Vagina (tissue), 2 donors: ENCODE results near the gene ALDH4A1. TPM values are rescaled to one million over a fixed set of nuclear protein-coding genes. Genes with fewer than 3 reads are reported as not detected.

Experiments
- DNase-seq, 2 donors: peaks; one replicate each; pipeline ENCODE4 v3.0.0-alpha.2; 2017; ENCODE audit errors: extremely low spot score in 2 of 2
- H3K27ac ChIP-seq: fragments of 200-600 bp; sonication (generic); one replicate; pipeline ENCODE4 v1.5.1; 2019
- H3K27me3 ChIP-seq: fragments of 200-600 bp; sonication (generic); one replicate; pipeline ENCODE4 v1.5.1; 2019
- H3K36me3 ChIP-seq, 2 donors: fragments of 200-600 bp; sonication (generic); one replicate each; pipeline ENCODE4 v1.5.1; 2017 to 2019
- H3K4me1 ChIP-seq: fragments of 200-600 bp; sonication (generic); one replicate; pipeline ENCODE4 v1.5.1; 2019
- H3K4me3 ChIP-seq, 2 donors: fragments of 200-600 bp; sonication (generic); 1 replicate in 1 of 2; 2 replicates in 1 of 2; pipeline ENCODE4 v1.5.1; 2016 to 2019
- H3K9me3 ChIP-seq: fragments of 200-600 bp; sonication (generic); one replicate; pipeline ENCODE4 v1.5.1; 2019
- CTCF ChIP-seq, 3 experiments: fragments of 450-650 bp in 2 of 3; fragments of 200-600 bp in 1 of 3; sonication (generic) in 1 of 3; IDR thresholded peaks; one replicate each; pipeline ENCODE4 v1.5.1; 2017 to 2019; ENCODE audit warnings: antibody characterized with exemption in 3 of 3, mild to moderate bottlenecking in 2 of 3, moderate library complexity in 2 of 3
- POLR2A ChIP-seq, 2 donors: fragments of 450-650 bp; IDR thresholded peaks; one replicate each; pipeline ENCODE4 v1.6.1; 2017; ENCODE audit warnings: antibody characterized with exemption in 2 of 2, mild to moderate bottlenecking in 2 of 2, moderate library complexity in 2 of 2
- POLR2AphosphoS5 ChIP-seq, 2 donors: sonication (generic); formaldehyde crosslinking; IDR thresholded peaks; one replicate each; pipeline ENCODE4 v1.9.0; 2017; ENCODE audit warnings: antibody characterized with exemption in 2 of 2, mild to moderate bottlenecking in 2 of 2, low read depth in 1 of 2; ENCODE audit not compliant: insufficient read depth in 1 of 2
- intact Hi-C: fragments of 100-400 bp; cut with DNase I; formaldehyde crosslinking; loops from one replicate; pipeline ENCODE4 v1.15.1; 2023
- total RNA-seq: library from RNA; depleted of rRNA; stranded (reverse); fragments of >200 nt; gene quantifications from one replicate; pipeline ENCODE4 v1.2.3, GENCODE V29; 2016

The ALDH4A1 gene
- total RNA-seq, 1 donor from 2014 or later: 39.5 TPM

- H3K36me3 ChIP-seq: no peaks in the 10 kb centered on the region
- DNase-seq: no peak
Observed at GRCh38 chr1:18859560-18859959, 42.8 kb downstream of the ALDH4A1 start, which contains the start of gene TAS1R2. TSS of gene TAS1R2 (minus strand) at chr1:18859660. CDS start at chr1:18859660, 0 bp downstream.

GRCh38 chr1:18858070-18858688 lies 44.2 kb downstream of the ALDH4A1 start:
- intact Hi-C loops: no loop called here
- Histone ChIP-seq H3K36me3 (no peaks in the 10 kb centered on the region), H3K27ac (no peak overlapping the region), H3K4me1 (no peaks in the 10 kb centered on the region), H3K4me3 (no peak overlapping the region), H3K27me3 (no peaks in the 10 kb centered on the region), H3K9me3 (no peaks in the 10 kb centered on the region)
- no peak for DNase-seq
- no peak for TF ChIP-seq POLR2A (IDR thresholded peaks at IDR 0.05)
- TF ChIP-seq POLR2AphosphoS5 (IDR thresholded peaks at IDR 0.05; ENCODE audit: insufficient read depth in 1 of 2, low read depth in 1 of 2): no peak
- TF ChIP-seq CTCF (IDR thresholded peaks at IDR 0.05): no peak

More at GRCh38 chr1:18859560-18859959, 42.8 kb downstream of the ALDH4A1 start, which contains the start of gene TAS1R2:
- Histone ChIP-seq H3K4me1 (no peaks in the 10 kb centered on the region), H3K9me3 (no peaks in the 10 kb centered on the region), H3K27me3 (no peaks in the 10 kb centered on the region), H3K4me3 (no peak within 1 kb of the TSS), H3K27ac (no peak within 1 kb of the TSS)
- intact Hi-C loops: no loop called here
- TF ChIP-seq POLR2A (IDR thresholded peaks at IDR 0.05): no peak
- no peak for TF ChIP-seq POLR2AphosphoS5 (IDR thresholded peaks at IDR 0.05; ENCODE audit: insufficient read depth in 1 of 2, low read depth in 1 of 2)
- no peak for TF ChIP-seq CTCF (IDR thresholded peaks at IDR 0.05)

- intact Hi-C loops: no loop called here
- Histone ChIP-seq H3K4me3 (no peak overlapping the region), H3K9me3 (no peaks in the 10 kb centered on the region), H3K27me3 (no peaks in the 10 kb centered on the region), H3K4me1 (no peaks in the 10 kb centered on the region), H3K27ac (no peak overlapping the region), H3K36me3 (no peaks in the 10 kb centered on the region)
- TF ChIP-seq POLR2AphosphoS5 (IDR thresholded peaks at IDR 0.05; ENCODE audit: insufficient read depth in 1 of 2, low read depth in 1 of 2) (no peak), CTCF (IDR thresholded peaks at IDR 0.05) (no peak), POLR2A (IDR thresholded peaks at IDR 0.05) (no peak)
- no peak for DNase-seq
Observed at GRCh38 chr1:18856435-18856834, 45.9 kb downstream of the ALDH4A1 start.

GRCh38 chr1:18855573-18855972 lies 46.8 kb downstream of the ALDH4A1 start:
- Histone ChIP-seq H3K4me1 (no peaks in the 10 kb centered on the region), H3K36me3 (no peaks in the 10 kb centered on the region), H3K27ac (no peak overlapping the region), H3K9me3 (no peaks in the 10 kb centered on the region), H3K4me3 (no peak overlapping the region), H3K27me3 (no peaks in the 10 kb centered on the region)
- intact Hi-C loops: no loop called here
- DNase-seq: no peak
- no peak for TF ChIP-seq POLR2AphosphoS5 (IDR thresholded peaks at IDR 0.05; ENCODE audit: insufficient read depth in 1 of 2, low read depth in 1 of 2)

- Histone ChIP-seq H3K27ac (no peak overlapping the region), H3K9me3 (no peaks in the 10 kb centered on the region), H3K4me1 (no peaks in the 10 kb centered on the region), H3K36me3 (no peaks in the 10 kb centered on the region), H3K4me3 (no peak overlapping the region), H3K27me3 (no peaks in the 10 kb centered on the region)
- DNase-seq: no peak
- intact Hi-C loops: no loop called here
- TF ChIP-seq POLR2A (IDR thresholded peaks at IDR 0.05) (no peak), POLR2AphosphoS5 (IDR thresholded peaks at IDR 0.05; ENCODE audit: insufficient read depth in 1 of 2, low read depth in 1 of 2) (no peak), CTCF (IDR thresholded peaks at IDR 0.05) (no peak)
Observed at GRCh38 chr1:18854331-18855025, 47.9 kb downstream of the ALDH4A1 start.
